GM10847 (cell line): Measurements from ENCODE around the gene RSPO3.

Experiments
- POLR2A ChIP-seq: IDR thresholded peaks from 2 replicates; pipeline ENCODE4 v1.6.1; 2011; ENCODE audit not compliant: insufficient read length; ENCODE audit errors: extremely low read depth

RSPO3 gene

DNA sequence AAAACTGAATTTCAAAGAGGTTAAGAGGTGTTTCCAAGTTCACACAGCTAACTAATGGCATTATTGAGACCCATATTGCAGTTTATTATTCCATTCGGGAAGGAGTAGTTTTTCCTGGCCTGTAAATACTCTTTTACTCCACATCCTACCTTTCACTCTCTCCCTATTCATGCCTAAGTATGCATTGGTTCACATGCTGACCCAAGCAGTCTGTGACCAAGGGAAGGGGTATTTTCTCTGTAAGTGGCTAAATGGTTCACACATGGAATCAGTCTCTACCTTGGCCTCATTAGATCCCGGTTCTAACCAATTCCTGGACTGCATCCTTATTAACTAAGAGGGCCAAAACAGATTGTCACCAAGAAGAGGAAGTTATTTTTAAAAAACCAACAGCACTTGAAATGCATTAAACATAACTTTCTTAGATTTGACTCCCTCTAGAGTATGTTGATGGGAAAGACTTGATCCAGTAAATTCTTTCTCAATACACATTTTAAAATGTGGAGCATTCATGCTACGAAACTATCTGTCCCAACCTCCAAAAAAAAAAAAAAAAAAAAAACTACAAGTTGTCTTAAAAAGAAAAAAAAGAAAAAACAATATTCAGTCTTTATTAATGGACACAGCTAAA is 17.8 kb upstream of the RSPO3 start:
- no peak for TF ChIP-seq POLR2A

DNA sequence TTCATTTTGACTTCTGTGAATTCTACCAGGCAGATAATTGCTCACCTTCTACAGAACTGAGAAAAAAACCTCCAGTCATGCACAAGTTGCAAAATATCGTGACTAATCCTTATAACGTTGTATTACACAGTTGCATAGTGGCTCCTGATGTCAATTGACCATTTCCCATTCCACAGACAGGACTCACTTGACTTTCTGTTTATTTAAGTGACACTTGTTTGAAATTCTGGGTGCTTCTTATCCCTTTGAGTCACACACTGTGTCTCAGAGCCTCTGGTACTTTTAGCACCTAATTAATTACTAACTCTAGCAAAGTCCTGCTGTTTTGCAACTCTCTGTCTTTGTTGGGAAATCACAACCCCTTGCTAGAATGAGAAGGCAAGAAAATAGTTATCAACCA is 16.2 kb upstream of the RSPO3 start:
- TF ChIP-seq POLR2A = no peak

DNA sequence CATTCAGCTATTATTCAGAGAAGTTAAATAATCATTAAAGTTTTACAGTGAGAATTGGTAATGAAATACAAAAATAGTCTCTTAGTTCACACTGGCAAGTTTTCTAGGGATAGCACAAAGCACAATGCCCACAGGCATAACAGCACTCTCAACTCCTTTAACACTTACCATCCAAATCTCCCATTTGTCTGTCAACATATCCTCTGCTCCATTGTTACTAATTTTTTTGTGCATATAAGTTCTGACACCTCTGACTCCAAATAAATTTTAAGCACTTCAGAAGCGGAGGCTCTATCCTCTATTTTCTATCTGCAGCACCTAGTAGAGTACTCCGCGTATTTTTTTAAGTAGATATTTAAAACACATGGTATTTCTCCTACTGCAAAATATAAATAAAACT is 15.6 kb upstream of the RSPO3 start:
- no peak for TF ChIP-seq POLR2A

- no peak for TF ChIP-seq POLR2A
Measured at GRCh38 chr6:127103482-127103881, 15.0 kb upstream of the RSPO3 start.

- no peak for TF ChIP-seq POLR2A
Measured at GRCh38 chr6:127107916-127108315, 10.6 kb upstream of the RSPO3 start.

DNA sequence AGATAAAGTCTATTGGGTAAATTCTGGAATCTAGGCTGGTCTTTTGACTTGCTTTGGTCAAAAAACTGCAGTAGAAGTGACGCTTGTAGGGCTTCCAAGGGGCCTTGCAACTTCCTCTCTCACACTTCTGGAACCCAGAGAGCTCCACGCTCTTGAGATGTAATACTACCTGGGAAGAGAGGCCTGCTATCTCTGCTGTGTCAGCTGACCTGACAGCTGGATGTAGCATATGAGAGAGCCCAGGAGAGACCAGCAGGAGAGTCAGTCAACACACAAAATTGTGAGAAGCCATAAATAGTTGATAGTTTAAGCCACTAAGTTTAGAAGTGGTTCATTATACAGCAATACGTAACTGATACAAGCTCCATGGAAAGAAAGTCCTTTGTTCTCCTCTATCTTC is 7.8 kb upstream of the RSPO3 start:
- TF ChIP-seq POLR2A = no peak

- TF ChIP-seq POLR2A = no peak
Measured at GRCh38 chr6:127111526-127111925, 6.9 kb upstream of the RSPO3 start.

GRCh38 chr6:127114214-127114760 is 4.2 kb upstream of the RSPO3 start:
- TF ChIP-seq POLR2A = no peak

DNA sequence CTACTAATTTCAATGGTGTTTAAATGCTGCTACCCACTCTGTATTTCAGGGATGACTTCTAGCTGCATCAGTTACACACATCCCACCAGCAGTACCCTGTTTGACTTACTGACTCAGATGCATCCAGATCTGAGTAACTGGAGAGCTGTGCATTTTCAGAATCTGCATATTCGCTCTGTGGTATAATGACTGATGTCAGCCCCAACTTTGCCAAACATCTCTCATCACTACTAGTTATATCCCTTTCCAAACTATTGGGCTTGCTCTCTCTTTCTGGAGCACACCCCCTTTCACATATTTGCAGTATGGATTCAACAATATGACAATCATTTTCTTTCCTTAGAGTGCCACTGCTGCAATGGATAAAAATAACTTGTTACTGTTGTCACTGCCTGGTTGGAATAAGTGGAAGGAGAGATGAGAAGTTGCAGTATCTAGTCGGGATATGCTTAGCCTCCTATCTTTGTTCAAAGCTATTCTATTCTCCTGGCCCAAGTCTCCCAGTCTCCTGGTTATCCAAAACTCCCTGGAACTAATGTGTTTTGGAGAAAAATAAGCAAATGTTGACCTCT is 3.3 kb upstream of the RSPO3 start:
- TF ChIP-seq POLR2A = no peak

GRCh38 chr6:127115746-127116145 is 2.7 kb upstream of the RSPO3 start:
- TF ChIP-seq POLR2A = no peak

- TF ChIP-seq POLR2A = no peak
Measured at GRCh38 chr6:127117979-127118297, 533 bp upstream of the RSPO3 start.

DNA sequence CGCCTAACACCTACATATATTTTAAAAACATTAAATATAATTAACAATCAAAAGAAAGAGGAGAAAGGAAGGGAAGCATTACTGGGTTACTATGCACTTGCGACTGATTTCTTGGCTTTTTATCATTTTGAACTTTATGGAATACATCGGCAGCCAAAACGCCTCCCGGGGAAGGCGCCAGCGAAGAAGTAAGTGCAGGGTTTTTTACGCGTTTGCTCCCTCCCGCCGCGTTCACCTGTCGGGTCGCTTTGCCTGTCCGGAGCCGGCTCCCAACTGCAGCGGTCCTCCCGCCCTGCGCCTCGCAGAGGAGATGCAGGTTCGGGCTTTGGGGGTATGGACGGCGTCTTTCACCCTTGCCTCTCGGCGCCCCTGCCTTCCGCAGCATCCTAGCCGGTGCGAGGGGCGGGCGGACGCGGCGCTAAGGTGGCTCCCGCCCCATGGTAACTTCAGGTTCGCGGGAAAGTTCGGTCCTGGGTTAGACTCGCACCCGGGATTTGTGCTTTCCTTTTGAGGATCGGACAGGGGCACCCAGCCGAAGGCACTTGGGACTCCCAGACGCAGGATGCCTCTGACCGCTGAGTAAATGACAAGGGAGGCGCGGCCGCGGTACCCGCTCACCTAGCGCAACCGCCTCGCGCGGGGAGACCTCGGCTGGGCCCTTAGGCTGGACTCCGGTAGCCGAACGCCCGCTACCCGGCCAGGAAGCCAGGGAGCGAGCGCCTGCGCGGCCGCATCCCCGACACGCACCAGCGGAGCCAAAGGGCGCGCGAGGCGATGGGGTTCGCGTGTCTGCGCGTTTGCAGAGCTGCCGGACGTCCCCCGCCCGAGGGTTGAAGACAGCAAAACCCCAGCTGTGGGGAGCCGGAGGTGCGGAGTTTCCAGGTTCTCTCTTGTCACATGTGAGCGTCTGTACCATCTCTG is 891 bp downstream of the RSPO3 start:
- TF ChIP-seq POLR2A = no peak

DNA sequence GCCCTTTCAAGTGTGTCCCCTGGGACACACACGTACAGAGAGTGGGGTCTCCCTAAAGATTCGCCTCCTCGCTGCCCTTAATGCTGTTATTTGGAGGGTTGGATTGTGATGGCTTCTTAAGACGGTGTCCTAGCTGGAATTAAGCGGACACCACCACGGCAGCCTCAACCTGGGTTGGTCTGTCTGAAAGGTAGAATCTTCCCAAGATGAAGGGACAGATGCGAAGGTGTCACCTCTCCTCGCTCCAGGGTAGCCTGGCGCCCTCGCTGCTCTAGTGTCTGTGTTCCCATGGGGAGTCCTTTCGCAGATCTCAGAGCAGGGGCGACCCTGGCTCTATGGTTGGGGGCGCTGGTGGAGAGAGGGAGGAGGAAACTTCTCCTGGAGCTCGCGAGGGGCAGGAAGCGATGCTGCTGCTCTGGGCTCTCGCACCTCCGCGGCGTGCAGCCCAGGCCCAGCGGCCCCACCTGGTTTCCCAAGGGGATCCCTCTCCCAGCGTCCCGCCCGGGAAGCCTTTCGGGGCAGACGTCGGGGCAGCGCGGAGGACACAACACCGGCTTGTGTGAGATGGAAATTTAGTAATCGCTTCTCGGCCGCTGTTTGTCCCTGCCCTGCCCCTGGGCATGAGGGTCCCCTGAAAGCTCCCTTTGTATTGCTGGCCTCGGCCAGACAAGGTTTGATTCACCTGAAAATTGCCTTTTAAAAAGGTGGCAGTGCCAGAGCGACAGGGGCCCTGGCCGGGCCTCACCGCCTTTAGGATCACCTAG is 1.7 kb downstream of the RSPO3 start:
- TF ChIP-seq POLR2A = no peak

DNA sequence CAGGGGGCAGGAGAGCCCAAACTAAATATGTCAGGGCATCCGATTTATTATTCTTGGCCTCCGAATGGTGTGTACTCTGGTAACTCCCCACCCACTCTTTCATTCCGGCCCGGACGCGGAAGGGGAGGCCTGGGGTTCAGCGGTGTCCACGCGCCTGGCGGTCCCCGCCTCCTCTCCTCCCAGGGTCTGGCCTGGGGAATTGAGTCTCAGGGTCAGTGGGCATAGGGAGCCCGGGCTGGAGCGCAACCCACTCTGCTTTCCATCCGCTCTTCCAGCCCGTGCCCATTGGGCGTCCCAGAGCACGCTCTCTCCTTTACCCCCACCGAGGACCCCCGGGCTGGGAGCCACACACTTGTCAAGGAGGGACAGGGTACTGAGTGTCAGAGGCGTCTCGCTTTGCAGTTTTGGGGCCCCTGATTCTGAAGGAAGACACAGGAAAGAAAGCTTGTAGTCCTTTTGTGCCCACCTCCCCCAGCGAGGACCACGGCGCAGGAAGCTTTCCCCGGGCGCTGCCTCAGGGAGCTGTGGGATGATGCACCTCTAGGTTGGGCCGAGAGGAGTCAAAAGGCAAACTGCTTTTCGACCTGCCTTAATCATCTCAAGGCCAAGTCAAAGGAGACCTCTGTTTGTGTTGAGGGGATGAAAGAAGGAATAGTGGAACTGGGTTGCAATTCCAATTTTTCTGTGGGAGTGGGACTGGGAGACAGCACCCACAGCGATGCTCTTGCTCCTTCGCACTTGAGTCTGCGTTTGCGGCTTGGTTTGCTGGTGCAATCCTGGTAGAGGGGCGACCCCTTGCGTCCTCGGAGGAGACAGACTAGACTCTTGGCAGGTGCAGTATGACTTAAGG is 2.5 kb downstream of the RSPO3 start:
- TF ChIP-seq POLR2A = no peak

GRCh38 chr6:127121637-127121960 is 3.1 kb downstream of the RSPO3 start:
- TF ChIP-seq POLR2A = no peak
